BLaER1 (cell line): ENCODE data around the gene NR1H4.
A peak's percentile ranks its signal among the peaks of the same experiment; 100 is the strongest.

Experiments used
- H3K27ac ChIP-seq: shearing (Covaris generic); formaldehyde crosslinking; 2 replicates; pipeline ENCODE4 v1.8.1; 2022
- H3K27me3 ChIP-seq: shearing (Covaris generic); formaldehyde crosslinking; 2 replicates; pipeline ENCODE4 v1.8.1; 2022
- H3K36me3 ChIP-seq: shearing (Covaris generic); formaldehyde crosslinking; 2 replicates; pipeline ENCODE4 v1.8.1; 2022
- H3K4me1 ChIP-seq: shearing (Covaris generic); formaldehyde crosslinking; 2 replicates; pipeline ENCODE4 v1.8.1; 2022
- H3K4me2 ChIP-seq: shearing (Covaris generic); formaldehyde crosslinking; 2 replicates; pipeline ENCODE4 v1.8.1; 2022
- H3K4me3 ChIP-seq: shearing (Covaris generic); formaldehyde crosslinking; 2 replicates; pipeline ENCODE4 v1.8.1; 2022
- H3K9ac ChIP-seq: shearing (Covaris generic); formaldehyde crosslinking; 2 replicates; pipeline ENCODE4 v1.8.1; 2022
- H3K9me3 ChIP-seq: shearing (Covaris generic); formaldehyde crosslinking; 2 replicates; pipeline ENCODE4 v1.8.1; 2022
- H4K20me1 ChIP-seq: shearing (Covaris generic); formaldehyde crosslinking; 2 replicates; pipeline ENCODE4 v1.8.1; 2022
- Cebpa-rat ChIP-seq: shearing (Covaris generic); IDR thresholded peaks from 2 replicates; pipeline ENCODE4 v1.8.1; 2022

The NR1H4 gene

GRCh38 chr12:100443434-100443833 is 30.2 kb upstream of the NR1H4 start:
- Histone ChIP-seq H3K27ac (no peak overlapping the region), H3K27me3 (no peaks in the 10 kb centered on the region)
- TF ChIP-seq Cebpa-rat = no peak

GRCh38 chr12:100445081-100445481 is 28.6 kb upstream of the NR1H4 start:
- peaks cover 8% of the 10 kb centered on the region; the same call in 1 of the 2 replicates for H3K4me1 ChIP-seq

More at GRCh38 chr12:100443434-100443833, 30.2 kb upstream of the NR1H4 start:
- Histone ChIP-seq H3K36me3 (no peaks in the 10 kb centered on the region), H3K9me3 (no peaks in the 10 kb centered on the region), H3K4me1 (peaks cover 8% of the 10 kb centered on the region; the same call in 1 of the 2 replicates), H4K20me1 (no peaks in the 10 kb centered on the region), H3K4me3 (no peak overlapping the region), H3K9ac (no peak overlapping the region), H3K4me2 (no peak overlapping the region)

GRCh38 chr12:100447381-100447780 is 26.3 kb upstream of the NR1H4 start:
- Histone ChIP-seq H3K27me3 (no peaks in the 10 kb centered on the region), H3K4me3 (no peak overlapping the region), H3K4me2 (peak overlapping the region; percentile 47), H3K4me1 (peaks cover 8% of the 10 kb centered on the region; the same call in 1 of the 2 replicates), H3K36me3 (no peaks in the 10 kb centered on the region), H3K9me3 (no peaks in the 10 kb centered on the region), H3K27ac (no peak overlapping the region), H3K9ac (no peak overlapping the region), H4K20me1 (no peaks in the 10 kb centered on the region)
- no peak for TF ChIP-seq Cebpa-rat

More at GRCh38 chr12:100445081-100445481, 28.6 kb upstream of the NR1H4 start:
- H3K27me3 ChIP-seq = no peaks in the 10 kb centered on the region
- H3K9me3 ChIP-seq = no peaks in the 10 kb centered on the region
- no peaks in the 10 kb centered on the region for H3K36me3 ChIP-seq
- no peak overlapping the region for H3K27ac ChIP-seq
- TF ChIP-seq Cebpa-rat = no peak
- H4K20me1 ChIP-seq = no peaks in the 10 kb centered on the region
- no peak overlapping the region for H3K4me2 ChIP-seq
- no peak overlapping the region for H3K4me3 ChIP-seq
- H3K9ac ChIP-seq = no peak overlapping the region

- Histone ChIP-seq H3K27ac (no peak overlapping the region), H3K4me1 (peaks cover 8% of the 10 kb centered on the region; the same call in 1 of the 2 replicates), H3K4me2 (no peak overlapping the region), H4K20me1 (no peaks in the 10 kb centered on the region), H3K36me3 (no peaks in the 10 kb centered on the region), H3K4me3 (no peak overlapping the region), H3K27me3 (no peaks in the 10 kb centered on the region), H3K9me3 (no peaks in the 10 kb centered on the region), H3K9ac (no peak overlapping the region)
- no peak for TF ChIP-seq Cebpa-rat
Measured at GRCh38 chr12:100448656-100449055, 25.0 kb upstream of the NR1H4 start.

GRCh38 chr12:100450735-100451134 is 22.9 kb upstream of the NR1H4 start:
- H3K27me3 ChIP-seq = no peaks in the 10 kb centered on the region
- H3K4me3 ChIP-seq = no peak overlapping the region
- H3K4me1 ChIP-seq = peaks cover 8% of the 10 kb centered on the region; the same call in 1 of the 2 replicates
- H3K27ac ChIP-seq = no peak overlapping the region
- no peak overlapping the region for H3K9ac ChIP-seq
- no peaks in the 10 kb centered on the region for H3K9me3 ChIP-seq
- no peaks in the 10 kb centered on the region for H3K36me3 ChIP-seq
- no peak for TF ChIP-seq Cebpa-rat
- H4K20me1 ChIP-seq = no peaks in the 10 kb centered on the region
- no peak overlapping the region for H3K4me2 ChIP-seq

- TF ChIP-seq Cebpa-rat = no peak
- Histone ChIP-seq H3K9ac (no peak overlapping the region), H3K4me3 (no peak overlapping the region), H3K4me1 (no peaks in the 10 kb centered on the region), H3K4me2 (no peak overlapping the region), H3K9me3 (no peaks in the 10 kb centered on the region), H3K27me3 (no peaks in the 10 kb centered on the region), H3K27ac (no peak overlapping the region), H4K20me1 (no peaks in the 10 kb centered on the region), H3K36me3 (no peaks in the 10 kb centered on the region)
Measured at GRCh38 chr12:100453951-100454350, 19.7 kb upstream of the NR1H4 start.

- no peaks in the 10 kb centered on the region for H3K4me1 ChIP-seq
- H3K4me2 ChIP-seq = no peak overlapping the region
- H3K27ac ChIP-seq = no peak overlapping the region
- no peak for TF ChIP-seq Cebpa-rat
- H3K36me3 ChIP-seq = no peaks in the 10 kb centered on the region
- H3K4me3 ChIP-seq = no peak overlapping the region
- no peaks in the 10 kb centered on the region for H3K9me3 ChIP-seq
- H3K27me3 ChIP-seq = no peaks in the 10 kb centered on the region
- H3K9ac ChIP-seq = no peak overlapping the region
- H4K20me1 ChIP-seq = no peaks in the 10 kb centered on the region
Measured at GRCh38 chr12:100455896-100456295, 17.8 kb upstream of the NR1H4 start.

GRCh38 chr12:100458191-100458590 is 15.5 kb upstream of the NR1H4 start:
- H3K9ac ChIP-seq = no peak overlapping the region
- H3K27me3 ChIP-seq = no peaks in the 10 kb centered on the region
- H3K36me3 ChIP-seq = no peaks in the 10 kb centered on the region
- H3K4me3 ChIP-seq = no peak overlapping the region
- TF ChIP-seq Cebpa-rat = no peak
- H3K9me3 ChIP-seq = no peaks in the 10 kb centered on the region
- no peaks in the 10 kb centered on the region for H4K20me1 ChIP-seq
- no peaks in the 10 kb centered on the region for H3K4me1 ChIP-seq
- H3K4me2 ChIP-seq = no peak overlapping the region
- H3K27ac ChIP-seq = no peak overlapping the region

- no peak overlapping the region for H3K4me2 ChIP-seq
- no peaks in the 10 kb centered on the region for H3K9me3 ChIP-seq
- H3K27ac ChIP-seq = no peak overlapping the region
- TF ChIP-seq Cebpa-rat = no peak
- no peaks in the 10 kb centered on the region for H3K4me1 ChIP-seq
- no peak overlapping the region for H3K9ac ChIP-seq
- H4K20me1 ChIP-seq = no peaks in the 10 kb centered on the region
- H3K27me3 ChIP-seq = no peaks in the 10 kb centered on the region
- H3K4me3 ChIP-seq = no peak overlapping the region
- H3K36me3 ChIP-seq = no peaks in the 10 kb centered on the region
Measured at GRCh38 chr12:100460702-100461101, 13.0 kb upstream of the NR1H4 start.

- Histone ChIP-seq H3K9me3 (no peaks in the 10 kb centered on the region), H3K27ac (no peak overlapping the region), H3K4me2 (no peak overlapping the region), H3K9ac (no peak overlapping the region), H3K36me3 (no peaks in the 10 kb centered on the region), H3K4me3 (no peak overlapping the region), H3K27me3 (no peaks in the 10 kb centered on the region), H4K20me1 (no peaks in the 10 kb centered on the region), H3K4me1 (no peaks in the 10 kb centered on the region)
- no peak for TF ChIP-seq Cebpa-rat
Measured at GRCh38 chr12:100461330-100461973, 12.2 kb upstream of the NR1H4 start.

- H3K36me3 ChIP-seq = no peaks in the 10 kb centered on the region
- no peaks in the 10 kb centered on the region for H4K20me1 ChIP-seq
- H3K4me3 ChIP-seq = no peak overlapping the region
- H3K9ac ChIP-seq = no peak overlapping the region
- H3K4me1 ChIP-seq = no peaks in the 10 kb centered on the region
- TF ChIP-seq Cebpa-rat = no peak
- no peak overlapping the region for H3K4me2 ChIP-seq
- H3K27me3 ChIP-seq = no peaks in the 10 kb centered on the region
- H3K27ac ChIP-seq = no peak overlapping the region
- no peaks in the 10 kb centered on the region for H3K9me3 ChIP-seq
Measured at GRCh38 chr12:100463661-100464060, 10.0 kb upstream of the NR1H4 start.
